Activated CD8-positive, alpha-beta T cell treated with anti-CD3 and anti-CD28 coated beads for 36 hours (primary cell): Measurements from ENCODE around the gene ZNF536. TPM values are rescaled to one million over a fixed set of nuclear protein-coding genes. Genes with fewer than 3 reads are reported as not detected.

Experiments
- ATAC-seq: fragments of 200-7000 bp; cut with Tn5 transposase; one replicate; pipeline ENCODE4 v1.10.0; 2021; ENCODE audit warnings: mild to moderate bottlenecking, moderate library complexity
- CTCF ChIA-PET: fragments of 350-600 bp; sonication (Branson Sonifier 250); formaldehyde crosslinking; loops from one replicate; lab custom pipeline; 2021; ENCODE audit warnings: antibody characterized with exemption; lab: Charles Lee
- POLR2A ChIA-PET: fragments of 350-600 bp; sonication (Branson Sonifier 250); formaldehyde crosslinking; loops from one replicate; lab custom pipeline; 2021; ENCODE audit warnings: antibody characterized with exemption; lab: Charles Lee
- DNase-seq: peaks from one replicate; pipeline ENCODE4 v3.0.0-alpha.2; 2020
- H3K27ac Mint-ChIP-seq: one replicate; pipeline ENCODE4 v1.8.0; 2021; ENCODE audit warnings: mild to moderate bottlenecking, mixed read lengths
- H3K27me3 Mint-ChIP-seq: one replicate; pipeline ENCODE4 v1.8.0; 2021; ENCODE audit warnings: mixed read lengths
- H3K36me3 Mint-ChIP-seq: one replicate; pipeline ENCODE4 v1.8.0; 2021; ENCODE audit warnings: low read depth, mixed read lengths
- H3K4me1 Mint-ChIP-seq: one replicate; pipeline ENCODE4 v1.8.0; 2021; ENCODE audit warnings: low read depth, mixed read lengths
- H3K4me3 Mint-ChIP-seq: one replicate; pipeline ENCODE4 v1.8.0; 2021; ENCODE audit warnings: mild to moderate bottlenecking, moderate library complexity, mixed read lengths
- H3K9me3 Mint-ChIP-seq: one replicate; pipeline ENCODE4 v1.8.0; 2021; ENCODE audit warnings: mixed read lengths
- intact Hi-C: fragments of 100-400 bp; cut with micrococcal nuclease; formaldehyde crosslinking; loops from one replicate; pipeline ENCODE4 v1.10.0; 2022
- total RNA-seq, 2 experiments: library from RNA; stranded (reverse); gene quantifications; one replicate each; pipeline ENCODE4 v1.2.3, GENCODE V29; 2021
- TF ChIP-seq, protein P1 (sequence below): fragments of 200-600 bp; IDR thresholded peaks from one replicate; pipeline ENCODE4 v1.8.0; 2022; ENCODE audit warnings: antibody characterized with exemption, mild to moderate bottlenecking

The ZNF536 gene
- total RNA-seq, 2 experiments from 2014 or later: not detected

DNA sequence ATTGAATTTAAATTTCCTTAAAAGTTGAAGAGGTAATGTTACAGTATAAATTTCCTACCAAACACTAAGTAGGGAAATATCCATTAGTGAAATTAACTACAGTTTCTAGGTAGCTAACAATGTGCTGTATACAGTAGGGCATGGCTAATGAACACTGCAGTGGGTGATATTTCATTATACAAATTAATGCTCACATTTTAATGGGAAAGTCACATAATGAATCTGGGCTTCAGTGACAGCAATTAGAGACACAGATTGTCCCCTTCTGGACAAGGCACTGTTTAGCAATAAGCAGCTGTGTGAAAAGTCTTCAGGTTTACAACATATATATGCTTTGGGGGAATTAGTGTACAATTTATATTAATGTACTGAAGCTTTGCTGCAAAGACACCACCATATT is 169.4 kb downstream of the ZNF536 start:
- ATAC-seq: no peak
- intact Hi-C loops: no loop called here
- Mint-ChIP-seq H3K36me3 (no peaks in the 10 kb centered on the region), H3K4me3 (no peak overlapping the region), H3K4me1 (no peaks in the 10 kb centered on the region), H3K27me3 (peaks cover 1% of the 10 kb centered on the region), H3K9me3 (no peaks in the 10 kb centered on the region), H3K27ac (no peak overlapping the region)
- no peak for DNase-seq
- ChIA-PET CTCF (no interaction called here), POLR2A (no interaction called here)
- TF ChIP-seq, protein P1, sequence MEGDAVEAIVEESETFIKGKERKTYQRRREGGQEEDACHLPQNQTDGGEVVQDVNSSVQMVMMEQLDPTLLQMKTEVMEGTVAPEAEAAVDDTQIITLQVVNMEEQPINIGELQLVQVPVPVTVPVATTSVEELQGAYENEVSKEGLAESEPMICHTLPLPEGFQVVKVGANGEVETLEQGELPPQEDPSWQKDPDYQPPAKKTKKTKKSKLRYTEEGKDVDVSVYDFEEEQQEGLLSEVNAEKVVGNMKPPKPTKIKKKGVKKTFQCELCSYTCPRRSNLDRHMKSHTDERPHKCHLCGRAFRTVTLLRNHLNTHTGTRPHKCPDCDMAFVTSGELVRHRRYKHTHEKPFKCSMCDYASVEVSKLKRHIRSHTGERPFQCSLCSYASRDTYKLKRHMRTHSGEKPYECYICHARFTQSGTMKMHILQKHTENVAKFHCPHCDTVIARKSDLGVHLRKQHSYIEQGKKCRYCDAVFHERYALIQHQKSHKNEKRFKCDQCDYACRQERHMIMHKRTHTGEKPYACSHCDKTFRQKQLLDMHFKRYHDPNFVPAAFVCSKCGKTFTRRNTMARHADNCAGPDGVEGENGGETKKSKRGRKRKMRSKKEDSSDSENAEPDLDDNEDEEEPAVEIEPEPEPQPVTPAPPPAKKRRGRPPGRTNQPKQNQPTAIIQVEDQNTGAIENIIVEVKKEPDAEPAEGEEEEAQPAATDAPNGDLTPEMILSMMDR: no peak

DNA sequence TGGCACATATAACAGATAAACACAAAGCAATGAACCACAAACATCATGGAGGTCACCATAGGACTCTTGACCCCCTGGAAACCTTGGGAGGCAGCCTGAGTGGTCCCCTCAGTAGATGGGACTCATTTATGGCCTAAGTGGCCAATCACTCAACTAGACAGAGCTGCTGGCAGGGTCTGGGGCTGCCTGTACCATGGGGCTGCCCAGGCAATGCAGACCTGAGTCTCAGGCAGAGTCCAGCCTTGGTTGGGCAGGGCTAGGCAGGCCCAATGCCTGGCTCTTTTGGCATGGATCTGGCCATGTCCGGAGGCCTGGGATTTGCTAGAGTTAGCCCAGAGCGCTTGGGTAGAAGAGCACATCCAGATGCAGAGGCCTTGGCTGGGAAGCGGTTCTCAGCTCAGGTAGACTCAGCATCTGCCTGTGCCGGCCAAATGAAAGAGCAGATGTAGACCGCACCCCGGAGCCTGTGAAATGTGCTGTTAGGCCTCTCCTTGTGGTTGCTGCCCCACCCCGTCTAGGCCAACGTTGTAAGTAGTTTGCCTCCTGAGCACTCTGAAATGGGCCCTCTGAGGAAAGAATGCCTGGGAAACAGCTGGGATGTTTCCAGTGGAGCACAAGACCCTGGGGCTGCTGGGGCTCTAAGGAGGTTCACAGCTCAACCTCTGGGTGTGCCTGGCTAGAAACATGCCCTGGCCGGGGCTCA is 171.2 kb downstream of the ZNF536 start:
- ATAC-seq (no peak), DNase-seq (no peak)
- intact Hi-C loops: no loop called here
- Mint-ChIP-seq H3K4me3 (no peak overlapping the region), H3K4me1 (no peaks in the 10 kb centered on the region), H3K27me3 (peaks cover 1% of the 10 kb centered on the region), H3K27ac (no peak overlapping the region), H3K36me3 (no peaks in the 10 kb centered on the region), H3K9me3 (no peaks in the 10 kb centered on the region)
- TF ChIP-seq, protein P1: no peak
- ChIA-PET CTCF (no interaction called here), POLR2A (no interaction called here)

DNA sequence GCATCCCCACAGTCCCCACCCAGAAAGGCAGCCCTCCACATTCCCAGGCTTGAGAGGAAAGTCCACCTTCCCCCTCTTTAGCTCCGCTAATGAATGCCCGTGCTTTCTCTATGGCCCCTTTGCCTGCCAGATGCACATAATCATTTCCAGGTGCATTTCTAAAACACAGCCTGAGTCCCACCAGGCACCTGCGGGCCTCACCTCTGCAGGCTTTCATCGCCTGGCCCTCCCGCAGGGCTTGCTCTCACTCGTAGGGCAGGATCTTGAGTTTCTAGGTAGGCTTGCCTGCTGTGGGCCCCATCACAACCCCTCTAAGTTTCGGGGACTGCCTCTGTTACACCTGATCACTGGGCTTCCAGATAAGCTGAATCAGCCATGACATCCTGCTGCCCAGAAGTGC is 173.6 kb downstream of the ZNF536 start:
- TF ChIP-seq, protein P1: no peak
- no peak overlapping the region for H3K27ac Mint-ChIP-seq
- no peak for ATAC-seq
- no peaks in the 10 kb centered on the region for H3K36me3 Mint-ChIP-seq
- H3K27me3 Mint-ChIP-seq: no peaks in the 10 kb centered on the region
- CTCF ChIA-PET: no interaction called here
- DNase-seq: no peak
- H3K4me3 Mint-ChIP-seq: no peak overlapping the region
- POLR2A ChIA-PET: no interaction called here
- intact Hi-C loops: no loop called here
- no peaks in the 10 kb centered on the region for H3K4me1 Mint-ChIP-seq
- no peaks in the 10 kb centered on the region for H3K9me3 Mint-ChIP-seq

DNA sequence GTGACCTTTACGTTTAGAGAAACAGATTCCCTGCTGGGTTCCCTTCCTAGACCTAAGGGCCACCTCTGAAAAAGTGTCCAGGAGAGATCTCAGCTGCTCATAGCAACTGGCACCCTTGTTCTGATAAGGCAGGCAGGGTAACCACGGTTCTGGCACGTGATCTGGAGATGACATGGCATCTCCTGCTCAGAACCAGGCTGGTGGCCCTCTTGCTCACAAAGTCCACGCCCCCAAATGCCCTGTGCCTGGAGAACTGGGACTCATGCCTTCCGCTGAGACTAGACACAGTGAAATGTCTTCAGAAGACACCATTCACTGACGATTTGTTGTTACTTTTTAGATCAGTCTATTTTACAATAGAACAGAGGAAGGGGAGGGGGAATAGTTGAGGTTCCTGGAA is 174.1 kb downstream of the ZNF536 start:
- Mint-ChIP-seq H3K4me1 (no peaks in the 10 kb centered on the region), H3K4me3 (no peak overlapping the region), H3K27me3 (no peaks in the 10 kb centered on the region), H3K27ac (no peak overlapping the region), H3K36me3 (no peaks in the 10 kb centered on the region), H3K9me3 (no peaks in the 10 kb centered on the region)
- POLR2A ChIA-PET: no interaction called here
- TF ChIP-seq, protein P1: no peak
- CTCF ChIA-PET: no interaction called here
- no peak for DNase-seq
- ATAC-seq: no peak
- intact Hi-C loops: no loop called here

DNA sequence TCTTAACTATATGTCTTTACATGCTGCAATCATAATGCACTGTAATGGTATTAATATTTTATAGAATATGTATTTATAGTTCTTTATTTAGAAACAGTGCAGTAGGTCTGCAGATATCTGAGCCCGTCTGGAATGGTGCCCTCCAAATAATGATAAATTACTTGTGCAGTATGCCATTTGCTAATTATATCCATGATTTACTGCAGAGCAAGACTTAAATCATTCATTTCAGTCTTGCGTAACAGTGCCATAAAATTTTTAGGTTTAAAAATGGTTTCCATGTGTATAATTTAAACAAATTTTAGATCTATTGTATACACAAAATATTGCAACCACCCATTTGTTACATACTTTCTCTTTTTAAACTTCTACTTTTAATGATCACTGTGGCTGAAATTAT is 175.1 kb downstream of the ZNF536 start:
- ChIA-PET POLR2A (no interaction called here), CTCF (no interaction called here)
- ATAC-seq (no peak), DNase-seq (no peak)
- TF ChIP-seq, protein P1: no peak
- no peak overlapping the region for H3K4me3 Mint-ChIP-seq
- H3K4me1 Mint-ChIP-seq: no peaks in the 10 kb centered on the region
- no peaks in the 10 kb centered on the region for H3K27me3 Mint-ChIP-seq
- no peaks in the 10 kb centered on the region for H3K36me3 Mint-ChIP-seq
- intact Hi-C loops: no loop called here
- no peaks in the 10 kb centered on the region for H3K9me3 Mint-ChIP-seq
- H3K27ac Mint-ChIP-seq: no peak overlapping the region
